GM12874 (cell line): ENCODE data around the gene SFMBT2.

Experiments
- CTCF ChIP-seq: IDR thresholded peaks from 2 replicates; pipeline ENCODE4 v1.5.1; 2011; ENCODE audit warnings: low read depth, mild to moderate bottlenecking, control low read depth, low read length, moderate library complexity; ENCODE audit not compliant: insufficient read depth

Gene SFMBT2

DNA sequence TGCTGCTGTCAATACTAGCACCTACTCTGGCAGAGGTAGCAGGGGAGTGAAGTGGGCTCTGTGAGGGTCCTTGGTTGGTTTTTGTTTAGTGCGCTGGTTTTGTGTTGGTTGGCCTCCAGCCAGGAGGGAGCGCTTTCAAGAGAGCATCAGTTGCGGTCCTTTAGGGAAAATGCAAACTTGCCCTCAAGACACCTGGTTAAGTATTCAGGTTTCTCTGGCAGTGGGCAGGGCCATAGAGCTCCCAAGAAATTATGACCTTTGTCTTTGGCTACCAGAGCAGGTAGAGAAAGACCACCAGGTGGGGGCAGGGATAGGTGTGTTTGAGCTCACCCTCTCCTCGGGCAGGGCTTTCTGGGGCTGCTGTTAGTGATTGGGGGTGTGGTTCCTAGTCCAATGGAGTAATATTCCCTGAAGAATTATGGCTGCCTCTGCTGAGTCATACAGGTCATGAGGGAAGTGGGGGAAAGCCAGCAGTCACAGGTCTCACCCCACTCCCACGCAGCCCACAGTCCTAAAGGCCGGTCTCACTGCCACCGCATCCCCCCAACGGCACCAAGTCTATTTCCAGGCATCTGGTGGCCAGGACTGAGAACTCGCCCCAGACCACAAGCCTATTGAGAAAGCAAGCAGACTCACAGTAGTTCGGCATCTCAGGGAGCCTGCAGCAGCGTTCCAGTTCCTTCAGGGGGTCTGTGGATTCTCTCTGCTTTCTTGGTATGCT is 280.5 kb downstream of the SFMBT2 start:
- TF ChIP-seq CTCF = no peak

DNA sequence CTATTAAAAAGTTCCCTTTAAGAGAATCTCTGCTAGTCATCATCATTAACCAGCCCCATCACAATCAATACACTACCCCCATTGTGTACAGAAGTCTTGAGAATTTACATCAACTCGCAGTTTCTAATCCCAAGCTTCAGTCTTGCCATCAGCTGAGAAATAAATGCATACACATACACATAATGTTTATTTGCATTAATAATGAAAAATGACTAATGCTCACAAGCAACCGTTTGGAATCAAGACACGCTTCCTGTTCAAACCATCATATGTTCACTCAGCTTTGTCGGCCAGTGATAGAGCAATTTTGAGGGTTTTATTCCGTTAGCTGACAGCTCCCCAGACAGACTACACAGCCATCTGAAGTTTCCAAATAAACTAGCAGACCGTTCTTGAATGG is 287.1 kb downstream of the SFMBT2 start:
- TF ChIP-seq CTCF = no peak

DNA sequence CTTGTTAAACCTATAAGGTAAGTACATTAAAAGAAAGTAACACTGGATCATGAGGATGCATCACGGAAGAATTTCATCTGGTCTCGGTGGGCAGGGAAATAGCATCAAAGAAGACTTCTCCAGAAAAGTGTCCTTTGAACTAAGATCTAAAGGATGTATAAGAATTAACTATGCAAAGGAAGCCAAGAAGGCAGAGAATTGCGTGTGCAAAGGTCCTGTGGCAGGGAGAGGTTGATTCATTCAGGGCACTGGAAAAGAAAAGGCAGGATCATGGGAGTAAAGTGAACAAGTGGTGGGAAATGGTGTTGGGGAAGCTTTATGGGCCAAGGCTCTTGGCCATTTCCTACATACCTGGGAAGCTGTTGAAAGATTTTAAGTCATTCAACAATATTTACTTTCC is 288.3 kb downstream of the SFMBT2 start:
- no peak for TF ChIP-seq CTCF

- peak; percentile 80 for TF ChIP-seq CTCF
Measured at GRCh38 chr10:7121154-7121797, 289.6 kb downstream of the SFMBT2 start.

DNA sequence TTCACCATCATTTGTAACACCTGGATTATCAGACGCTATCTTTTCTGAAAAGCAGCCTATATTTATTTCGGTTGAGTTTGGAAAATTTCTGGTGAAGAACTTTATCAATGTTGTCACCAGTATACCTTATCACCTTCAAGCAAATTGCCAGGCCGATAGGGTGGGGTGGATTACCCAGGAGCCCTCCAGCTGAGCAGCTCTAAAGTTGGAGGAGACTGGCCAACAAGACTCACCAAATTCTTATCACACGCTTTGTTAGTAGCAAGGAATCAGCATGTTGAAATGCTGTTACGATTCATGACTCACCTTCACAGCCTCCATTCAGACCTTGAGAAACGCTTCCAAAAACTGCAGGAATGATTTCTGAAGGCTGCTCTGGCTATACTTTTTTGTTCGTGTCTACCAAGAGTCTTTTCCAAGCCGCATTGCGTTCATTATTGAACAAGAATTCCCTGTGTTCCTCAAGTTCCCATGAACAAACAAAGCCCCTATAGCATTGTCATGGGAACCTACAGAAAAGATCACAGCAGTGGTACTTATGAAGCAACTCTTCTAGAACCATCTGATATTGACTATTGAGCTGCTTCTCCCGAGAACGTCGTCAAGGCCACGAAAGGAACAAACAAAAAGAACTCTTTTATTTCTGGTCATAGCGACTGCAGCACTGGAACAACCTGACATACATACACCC is 291.4 kb downstream of the SFMBT2 start:
- TF ChIP-seq CTCF = no peak

GRCh38 chr10:7117806-7118674 is 292.8 kb downstream of the SFMBT2 start:
- TF ChIP-seq CTCF = no peak
